GM19372 (cell line): Measurements from ENCODE around the gene VDAC1.

Source experiments
- ATAC-seq: cut with Tn5 transposase; IDR thresholded peaks from one replicate; pipeline ENCODE4 v1.9.1; 2021; ENCODE audit warnings: mild to moderate bottlenecking, low read depth, moderate library complexity; ENCODE audit not compliant: unreplicated experiment

Gene VDAC1

GRCh38 chr5:134026521-134027287, 21.9 kb upstream of the VDAC1 start:
- ATAC-seq: no peak

DNA sequence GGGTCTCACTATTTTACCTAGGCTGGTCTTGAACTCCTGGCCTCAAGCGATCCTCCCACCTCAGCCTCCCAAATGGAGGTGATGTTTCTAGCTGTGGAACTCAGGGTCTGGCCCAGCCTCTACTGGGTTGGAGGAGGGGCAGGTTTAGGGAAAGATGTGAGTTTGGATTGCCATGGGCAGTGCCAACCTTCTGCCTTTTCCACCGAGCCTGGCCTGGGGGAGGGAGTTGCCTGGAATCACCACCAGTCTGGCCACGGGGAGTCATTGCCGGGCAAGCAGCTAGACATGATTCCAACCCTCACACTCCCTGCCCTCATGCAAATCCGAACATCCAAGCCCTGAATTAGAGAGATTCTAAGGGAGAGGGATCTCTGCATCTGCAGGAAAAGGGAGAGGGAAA, 21.0 kb upstream of the VDAC1 start:
- no peak for ATAC-seq

DNA sequence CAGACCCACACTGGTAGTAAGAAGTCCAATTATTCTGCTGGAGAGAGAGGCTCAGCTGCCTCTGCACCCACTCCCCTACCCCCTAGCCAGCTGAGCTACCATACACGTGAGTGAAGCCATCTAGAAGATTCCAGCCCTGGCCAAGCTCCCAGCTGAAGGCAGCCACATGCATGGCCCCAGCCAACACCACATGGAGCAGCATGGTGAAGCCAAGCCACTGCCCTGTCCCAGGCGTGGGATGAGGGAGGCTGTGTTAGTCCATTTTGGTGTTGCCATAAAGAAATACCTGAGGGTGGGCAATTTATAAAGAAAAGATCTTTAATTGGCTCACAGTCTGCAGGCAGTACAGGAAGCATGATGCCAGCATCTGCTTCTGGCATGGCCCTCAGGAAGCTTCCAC, 20.0 kb upstream of the VDAC1 start:
- no peak for ATAC-seq

GRCh38 chr5:134022333-134022732, 17.6 kb upstream of the VDAC1 start:
- no peak for ATAC-seq

GRCh38 chr5:134020188-134020587, 15.4 kb upstream of the VDAC1 start:
- ATAC-seq: no peak

DNA sequence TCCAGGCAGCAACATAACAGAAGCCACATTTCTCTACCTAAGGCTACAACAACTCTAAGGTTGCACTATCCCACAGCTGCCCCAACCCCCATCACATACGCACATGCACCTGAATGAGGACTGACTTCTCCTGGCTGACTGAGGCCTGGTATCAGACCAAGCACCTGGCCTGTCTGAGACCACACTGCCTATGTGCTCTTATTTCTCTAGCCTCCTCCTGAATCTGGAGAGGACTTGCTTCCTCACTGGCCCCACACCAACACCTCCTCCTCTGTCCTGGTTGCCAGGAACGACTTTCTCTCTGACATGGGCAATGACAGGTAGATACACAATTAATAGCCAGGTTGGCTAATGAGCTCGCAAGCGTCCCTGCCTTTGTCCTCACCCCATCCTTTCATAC, 14.9 kb upstream of the VDAC1 start:
- ATAC-seq: no peak

- no peak for ATAC-seq
Measured at GRCh38 chr5:134018986-134019316, 14.2 kb upstream of the VDAC1 start.

- ATAC-seq: no peak
Measured at GRCh38 chr5:134018154-134018985, 13.6 kb upstream of the VDAC1 start.

GRCh38 chr5:134008266-134008749, 3.5 kb upstream of the VDAC1 start:
- no peak for ATAC-seq

- no peak for ATAC-seq
Measured at GRCh38 chr5:134007581-134008265, 2.9 kb upstream of the VDAC1 start.

GRCh38 chr5:134006115-134006514, 1.3 kb upstream of the VDAC1 start:
- ATAC-seq: no peak

GRCh38 chr5:134005417-134006061, 764 bp upstream of the VDAC1 start:
- ATAC-seq: no peak

GRCh38 chr5:134003817-134004625, 754 bp downstream of the VDAC1 start:
- ATAC-seq: peak; percentile 39

DNA sequence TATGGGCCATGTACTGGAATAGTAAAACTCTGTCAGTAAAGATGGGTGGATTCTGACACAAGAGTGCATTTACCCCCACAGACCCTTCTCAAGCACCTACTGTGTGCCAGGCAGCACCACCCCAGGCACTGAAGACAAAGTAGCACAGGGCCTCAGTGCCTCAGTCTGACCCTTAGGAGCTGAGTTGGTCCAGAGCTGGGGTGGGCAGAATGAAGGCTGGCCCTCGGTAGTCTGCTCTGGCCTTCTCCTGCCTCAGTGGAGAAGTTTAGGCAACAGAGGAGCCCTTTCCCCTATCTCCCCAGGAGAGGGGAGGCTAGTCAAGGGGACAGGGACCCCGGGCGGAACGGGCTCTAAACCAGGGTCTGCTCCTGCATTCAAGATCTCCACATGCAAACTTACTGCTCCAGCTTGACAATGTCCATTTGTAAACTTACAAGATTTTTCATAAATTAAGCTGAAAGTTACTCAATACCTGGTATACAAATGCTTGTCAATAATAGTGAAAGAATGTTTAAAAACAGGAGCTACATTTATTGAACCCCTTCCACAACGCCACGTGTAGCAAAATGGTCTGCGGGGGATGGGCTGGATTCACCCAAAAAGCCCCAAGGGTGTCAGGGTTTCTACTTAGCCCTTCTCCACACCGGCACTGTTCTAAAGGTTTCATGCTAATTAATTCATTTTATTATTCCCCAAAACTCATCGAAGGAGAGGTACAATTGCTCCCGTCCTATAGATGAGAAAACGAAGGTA, 1.5 kb downstream of the VDAC1 start:
- ATAC-seq: no peak

- no peak for ATAC-seq
Measured at GRCh38 chr5:134001938-134002731, 2.6 kb downstream of the VDAC1 start.

- no peak for ATAC-seq
Measured at GRCh38 chr5:134000696-134001453, 3.9 kb downstream of the VDAC1 start.

DNA sequence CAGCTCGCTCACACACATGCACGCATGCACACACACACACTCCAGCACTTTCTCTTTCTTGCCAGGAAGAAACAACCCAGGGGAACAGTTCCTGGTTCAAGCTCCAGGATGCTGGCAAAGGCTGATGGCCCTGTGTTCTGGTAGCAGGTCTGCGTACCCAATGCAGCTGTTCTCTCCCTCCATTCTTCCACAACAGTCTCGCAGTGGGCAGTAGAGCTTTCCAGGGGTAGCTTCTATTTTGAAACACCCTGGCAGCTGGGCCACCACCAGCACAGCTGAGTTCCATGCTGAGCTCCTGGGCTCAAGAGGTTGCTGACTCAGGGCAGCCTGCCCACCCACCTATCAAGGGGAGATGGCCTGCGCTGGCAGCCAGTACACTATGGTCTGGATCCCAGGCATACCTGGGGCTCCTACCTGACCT, 4.7 kb downstream of the VDAC1 start:
- ATAC-seq: no peak

- no peak for ATAC-seq
Measured at GRCh38 chr5:133998807-133999206, 6.0 kb downstream of the VDAC1 start.
